K562 (cell line): ENCODE data around the gene BAK1. TPM values are rescaled to one million over a fixed set of nuclear protein-coding genes. Genes with fewer than 3 reads are reported as not detected.

Source experiments
- CUX1 ChIP-seq: fragments of 200-800 bp; sonication (Bioruptor generic); IDR thresholded peaks from 2 replicates; pipeline ENCODE4 v1.6.1; 2016; ENCODE audit warnings: missing genetic modification characterization, missing compliant biosample characterization
- EP300 ChIP-seq: IDR thresholded peaks from 2 replicates; pipeline ENCODE4 v1.6.1; 2012; ENCODE audit warnings: low read length, improper control_type of control experiment
- MIER1 ChIP-seq: fragments of 450-650 bp; IDR thresholded peaks from 2 replicates; pipeline ENCODE4 v1.6.1; 2016; ENCODE audit warnings: antibody characterized with exemption, mild to moderate bottlenecking, low read depth
- NFRKB ChIP-seq: fragments of 450-650 bp; IDR thresholded peaks from 2 replicates; pipeline ENCODE4 v1.6.1; 2016; ENCODE audit warnings: low read depth
- SRSF9 ChIP-seq: fragments of 200-400 bp; formaldehyde crosslinking; IDR thresholded peaks from 2 replicates; pipeline ENCODE4 v1.6.1; 2017; ENCODE audit warnings: low read depth, low read length, borderline replicate concordance
- TRIM28 ChIP-seq: fragments of 450-650 bp; IDR thresholded peaks from 2 replicates; pipeline ENCODE4 v1.6.1; 2017
- ZBTB40 ChIP-seq, 2 experiments: fragments of 450-650 bp in 1 of 2; sonication (generic) in 1 of 2; formaldehyde crosslinking in 1 of 2; IDR thresholded peaks; 2 replicates each; pipeline versions ENCODE4 v1.7.1 to v1.9.0; 2016 to 2022; ENCODE audit warnings: inconsistent platforms in 1 of 2, mild to moderate bottlenecking in 1 of 2, missing genetic modification reagents in 1 of 2
- ZC3H4 ChIP-seq: sonication (generic); formaldehyde crosslinking; IDR thresholded peaks from 2 replicates; pipeline ENCODE4 v1.9.0; 2021; ENCODE audit warnings: missing genetic modification reagents, borderline replicate concordance
- ZNF740 ChIP-seq, 3 experiments: fragments of 200-800 bp in 1 of 3; sonication (Bioruptor generic) in 1 of 3; sonication (generic) in 1 of 3; formaldehyde crosslinking in 1 of 3; IDR thresholded peaks; 2 replicates each; pipeline versions ENCODE4 v1.6.1 to v1.8.0; 2016 to 2022; ENCODE audit warnings: mild to moderate bottlenecking in 2 of 3, missing compliant biosample characterization in 2 of 3, missing genetic modification characterization in 2 of 3, missing genetic modification reagents in 1 of 3
- polyA plus RNA-seq, 8 experiments: library from polyadenylated mRNA; depleted of rRNA in 4 of 8; stranded (reverse) in 5 of 8; unstranded in 3 of 8; fragments of >200 nt; fragmentation: Nextera tagmentation in 2 of 8; fragmentation: Illumina TruSeq in 1 of 8; extraction: Ambion mirVana in 2 of 8; extraction: Trizol in 1 of 8; gene quantifications; 2 replicates each; pipeline versions ENCODE4 v1.2.1 to v1.2.3, GENCODE V29; 2011 to 2014; ENCODE audit warnings: inconsistent platforms in 1 of 8, missing spikeins in 1 of 8
- total RNA-seq, 7 experiments: library from RNA; depleted of rRNA in 6 of 7; stranded (reverse); fragments of >200 nt in 6 of 7; fragmentation: Illumina TruSeq in 2 of 7; extraction: Trizol in 2 of 7; gene quantifications; 2 replicates each; pipeline versions ENCODE4 v1.2.1 to v1.2.3, GENCODE V29; 2011 to 2021; ENCODE audit warnings: low replicate concordance in 1 of 7

BAK1 gene
- total and polyA plus RNA-seq, 9 of the 15 experiments (the other 6 are each of a cell fraction or from before 2014, with no cell fraction given), result 5.4 to 30.7 (median 18.9) TPM

- TF ChIP-seq ZBTB40 (IDR thresholded peaks at IDR 0.05), result peak; percentile 41; the same call in 1 of the 2 replicates
- TF ChIP-seq ZBTB40 (CRISPR knock-in tag; IDR thresholded peaks at IDR 0.05), result no peak
- no peak for TF ChIP-seq CUX1 (CRISPR knock-in tag)
- no peak for TF ChIP-seq SRSF9
- TF ChIP-seq EP300, result no peak
- TF ChIP-seq MIER1, result 0 out of 2 replicates have a peak, but pooled peaks have one; percentile 48
- no peak for TF ChIP-seq TRIM28
- no peak for TF ChIP-seq ZC3H4 (CRISPR knock-in tag)
- peak; percentile 82 for TF ChIP-seq ZNF740 (CRISPR knock-in tag; IDR thresholded peaks at IDR 0.05)
- TF ChIP-seq ZNF740 (tag; IDR thresholded peaks at IDR 0.05), result peak in 1 of 2 experiments; percentile 53; a peak in 1 of 4 replicates
- TF ChIP-seq NFRKB, result 0 out of 2 replicates have a peak, but pooled peaks have one; percentile 40
These were observed 40.2 kb upstream of the BAK1 start (continued) for GRCh38 chr6:33620158-33620855.
